ENCODE measurements around the gene STK39. TPM values are rescaled to one million over a fixed set of nuclear protein-coding genes. Genes with fewer than 3 reads are reported as not detected.
"Not testable (repeated sequence)": the region's sequence is repeated elsewhere in the genome, so short reads cannot be mapped to it uniquely, and the experiment has no call there.

The STK39 gene
- total and polyA plus RNA-seq, 2 experiments from 2014 or later: 3.2 to 14.6 TPM

DNA sequence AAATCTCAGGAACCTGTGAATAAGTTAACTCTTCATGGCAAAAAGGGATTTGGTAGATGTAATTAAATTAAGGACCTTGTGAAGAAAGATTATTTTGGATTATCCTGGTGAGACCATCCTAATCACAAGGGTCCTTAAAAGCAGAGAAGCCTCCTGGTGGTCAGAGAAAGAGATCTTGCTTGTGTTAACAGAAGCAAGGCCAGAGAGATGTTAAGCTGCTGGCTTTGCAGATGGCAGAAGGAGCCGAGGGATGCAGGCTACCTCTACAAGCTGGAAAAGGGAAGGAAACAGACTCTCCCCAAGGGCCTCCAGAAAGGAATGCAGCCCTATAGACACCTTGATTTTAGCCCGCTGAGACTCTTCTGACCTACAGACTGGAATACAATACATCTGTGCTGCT is 197.0 kb downstream of the STK39 start:
- Histone ChIP-seq H3K4me3 (no peak overlapping the region), H3K4me2 (ENCODE audit: unreplicated experiment) (no peak overlapping the region), H2AFZ (no peak overlapping the region), H3K9me3 (ENCODE audit: low read depth) (no peaks in the 10 kb centered on the region), H3F3A (ENCODE audit: insufficient read depth) (no peaks in the 10 kb centered on the region), H3K36me3 (ENCODE audit: low read depth) (0 out of 2 replicates have a peak, but pooled peaks cover 3% of the 10 kb centered on the region), H3K9me2 (ENCODE audit: insufficient read depth) (no peaks in the 10 kb centered on the region), H3K4me1 (ENCODE audit: insufficient read depth) (no peaks in the 10 kb centered on the region), H4K20me1 (ENCODE audit: insufficient read depth) (no peaks in the 10 kb centered on the region), H3K27me3 (replicated peaks; ENCODE audit: insufficient read depth) (no peaks in the 10 kb centered on the region), H3K79me2 (ENCODE audit: insufficient read depth) (no peaks in the 10 kb centered on the region), H3K27ac (no peak overlapping the region), H3K9ac (no peak overlapping the region)
- in situ Hi-C loops (cut with MboI): no loop called here
- 98 to 100% methylated on average over 2 of the region's 2 CpGs for WGBS, 2 experiments (ENCODE audit: low coverage in 1 of 2, low lambda C conversion rate in 2 of 2, missing lambda C conversion rate in 2 of 2)
- TF ChIP-seq EZH2phosphoT487 (IDR thresholded peaks at IDR 0.05; ENCODE audit: insufficient read depth, low read depth) (no peak), EZH2 (IDR thresholded peaks at IDR 0.05; ENCODE audit: insufficient read depth, poor library complexity, severe bottlenecking) (no peak)
- no peak for DNase-seq

DNA sequence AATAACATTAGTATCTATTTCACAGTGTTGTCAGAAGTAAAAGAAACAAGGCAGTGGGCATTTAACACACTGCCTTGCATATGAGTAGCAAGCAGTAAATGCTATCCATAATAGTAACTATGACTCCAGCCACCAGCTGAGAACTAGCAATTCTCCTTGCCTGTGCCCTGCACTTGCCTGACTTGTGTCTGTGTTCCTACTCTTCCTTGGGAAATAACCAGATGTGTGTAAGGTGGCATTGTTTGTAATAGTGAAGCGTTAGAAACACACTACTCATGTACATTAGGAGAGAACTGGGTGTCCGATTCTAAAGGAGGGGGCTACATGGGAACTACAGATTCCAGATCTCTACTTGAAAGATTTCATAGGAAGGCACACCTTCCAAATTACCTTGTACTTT is 197.8 kb downstream of the STK39 start:
- no peaks in the 10 kb centered on the region for H4K20me1 ChIP-seq (ENCODE audit: insufficient read depth)
- H3K4me3 ChIP-seq: no peak overlapping the region
- no peak overlapping the region for H2AFZ ChIP-seq
- no peaks in the 10 kb centered on the region for H3K27me3 ChIP-seq (replicated peaks; ENCODE audit: insufficient read depth)
- H3K9me3 ChIP-seq (ENCODE audit: low read depth): no peaks in the 10 kb centered on the region
- no peak overlapping the region for H3K4me2 ChIP-seq (ENCODE audit: unreplicated experiment)
- H3K36me3 ChIP-seq (ENCODE audit: low read depth): 0 out of 2 replicates have a peak, but pooled peaks cover 3% of the 10 kb centered on the region
- DNase-seq: no peak
- H3K79me2 ChIP-seq (ENCODE audit: insufficient read depth): no peaks in the 10 kb centered on the region
- no peaks in the 10 kb centered on the region for H3K9me2 ChIP-seq (ENCODE audit: insufficient read depth)
- TF ChIP-seq EZH2 (IDR thresholded peaks at IDR 0.05; ENCODE audit: insufficient read depth, poor library complexity, severe bottlenecking) (no peak), EZH2phosphoT487 (IDR thresholded peaks at IDR 0.05; ENCODE audit: insufficient read depth, low read depth) (no peak)
- H3F3A ChIP-seq (ENCODE audit: insufficient read depth): no peaks in the 10 kb centered on the region
- H3K9ac ChIP-seq: no peak overlapping the region
- 95 to 96% methylated on average over 2 of the region's 2 CpGs for WGBS, 2 experiments (ENCODE audit: low coverage in 1 of 2, low lambda C conversion rate in 2 of 2, missing lambda C conversion rate in 2 of 2)
- H3K4me1 ChIP-seq (ENCODE audit: insufficient read depth): no peaks in the 10 kb centered on the region
- H3K27ac ChIP-seq: no peak overlapping the region
- in situ Hi-C loops (cut with MboI): no loop called here

GRCh38 chr2:168047091-168047690 is 200.2 kb downstream of the STK39 start:
- Histone ChIP-seq H4K20me1 (ENCODE audit: insufficient read depth) (no peaks in the 10 kb centered on the region), H3K79me2 (ENCODE audit: insufficient read depth) (no peaks in the 10 kb centered on the region), H3K27ac (no peak overlapping the region), H3F3A (ENCODE audit: insufficient read depth) (no peaks in the 10 kb centered on the region), H3K4me1 (ENCODE audit: insufficient read depth) (no peaks in the 10 kb centered on the region), H3K4me3 (no peak overlapping the region), H3K27me3 (replicated peaks; ENCODE audit: insufficient read depth) (no peaks in the 10 kb centered on the region), H3K36me3 (ENCODE audit: low read depth) (0 out of 2 replicates have a peak, but pooled peaks cover 3% of the 10 kb centered on the region), H2AFZ (no peak overlapping the region), H3K9ac (no peak overlapping the region), H3K9me2 (ENCODE audit: insufficient read depth) (no peaks in the 10 kb centered on the region), H3K4me2 (ENCODE audit: unreplicated experiment) (no peak overlapping the region), H3K9me3 (ENCODE audit: low read depth) (no peaks in the 10 kb centered on the region)
- TF ChIP-seq EZH2phosphoT487 (IDR thresholded peaks at IDR 0.05; ENCODE audit: insufficient read depth, low read depth): no peak
- WGBS, 2 experiments (ENCODE audit: low coverage in 1 of 2, low lambda C conversion rate in 2 of 2, missing lambda C conversion rate in 2 of 2): 91 to 96% methylated on average over 3 of the region's 3 CpGs
- no peak for DNase-seq
- in situ Hi-C loops (cut with MboI): no loop called here

DNA sequence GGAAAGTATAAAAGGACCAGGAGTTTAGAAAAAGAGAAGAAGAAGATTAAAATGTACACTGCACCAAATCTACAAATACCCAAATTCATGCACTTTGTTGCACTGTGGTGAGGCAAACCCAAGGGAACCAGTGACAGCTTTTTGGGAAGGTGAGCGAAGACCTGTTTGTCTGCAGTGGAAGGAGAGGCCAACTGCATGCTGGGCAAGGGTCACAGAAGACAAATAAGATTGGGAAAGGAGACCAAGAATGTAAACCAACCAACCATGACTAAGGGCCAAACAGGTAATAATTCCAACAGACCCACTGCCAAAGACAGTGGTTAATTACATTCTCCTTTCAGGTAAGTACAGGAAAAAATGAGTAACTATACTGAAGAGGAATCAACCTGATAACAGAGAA is 202.8 kb downstream of the STK39 start:
- DNase-seq: no peak
- H2AFZ ChIP-seq: no peak overlapping the region
- no peak overlapping the region for H3K9ac ChIP-seq
- no peak overlapping the region for H3K4me2 ChIP-seq (ENCODE audit: unreplicated experiment)
- H3F3A ChIP-seq (ENCODE audit: insufficient read depth): no peaks in the 10 kb centered on the region
- WGBS, 2 experiments (ENCODE audit: low coverage in 1 of 2, low lambda C conversion rate in 2 of 2, missing lambda C conversion rate in 2 of 2): 95 to 100% methylated on average over 1 of the region's 1 CpG
- H3K4me1 ChIP-seq (ENCODE audit: insufficient read depth): no peaks in the 10 kb centered on the region
- H3K79me2 ChIP-seq (ENCODE audit: insufficient read depth): no peaks in the 10 kb centered on the region
- no peaks in the 10 kb centered on the region for H4K20me1 ChIP-seq (ENCODE audit: insufficient read depth)
- TF ChIP-seq EZH2 (IDR thresholded peaks at IDR 0.05; ENCODE audit: insufficient read depth, poor library complexity, severe bottlenecking) (no peak), EZH2phosphoT487 (IDR thresholded peaks at IDR 0.05; ENCODE audit: insufficient read depth, low read depth) (no peak)
- H3K27ac ChIP-seq: no peak overlapping the region
- H3K36me3 ChIP-seq (ENCODE audit: low read depth): no peaks in the 10 kb centered on the region
- no peak overlapping the region for H3K4me3 ChIP-seq
- in situ Hi-C loops (cut with MboI): no loop called here
- no peaks in the 10 kb centered on the region for H3K9me2 ChIP-seq (ENCODE audit: insufficient read depth)
- H3K9me3 ChIP-seq (ENCODE audit: low read depth): no peaks in the 10 kb centered on the region
- H3K27me3 ChIP-seq (replicated peaks; ENCODE audit: insufficient read depth): no peaks in the 10 kb centered on the region

- H3K36me3 ChIP-seq (ENCODE audit: low read depth): no peaks in the 10 kb centered on the region
- no peak for TF ChIP-seq EZH2phosphoT487 (IDR thresholded peaks at IDR 0.05; ENCODE audit: insufficient read depth, low read depth)
- no peak for TF ChIP-seq EZH2 (IDR thresholded peaks at IDR 0.05; ENCODE audit: insufficient read depth, poor library complexity, severe bottlenecking)
- no peak for DNase-seq
- H3K9me3 ChIP-seq (ENCODE audit: low read depth): no peaks in the 10 kb centered on the region
- H3F3A ChIP-seq (ENCODE audit: insufficient read depth): no peaks in the 10 kb centered on the region
- H3K4me1 ChIP-seq (ENCODE audit: insufficient read depth): no peaks in the 10 kb centered on the region
- H3K9me2 ChIP-seq (ENCODE audit: insufficient read depth): no peaks in the 10 kb centered on the region
- H3K4me2 ChIP-seq (ENCODE audit: unreplicated experiment): no peak overlapping the region
- H3K4me3 ChIP-seq: no peak overlapping the region
- H2AFZ ChIP-seq: no peak overlapping the region
- no peaks in the 10 kb centered on the region for H4K20me1 ChIP-seq (ENCODE audit: insufficient read depth)
- in situ Hi-C loops (cut with MboI): no loop called here
- WGBS, 2 experiments (ENCODE audit: low coverage in 1 of 2, low lambda C conversion rate in 2 of 2, missing lambda C conversion rate in 2 of 2): 93 to 100% methylated on average over 2 of the region's 2 CpGs
- no peak overlapping the region for H3K27ac ChIP-seq
- H3K9ac ChIP-seq: no peak overlapping the region
- H3K27me3 ChIP-seq (replicated peaks; ENCODE audit: insufficient read depth): no peaks in the 10 kb centered on the region
- no peaks in the 10 kb centered on the region for H3K79me2 ChIP-seq (ENCODE audit: insufficient read depth)
Observed at GRCh38 chr2:168044176-168044575, 203.2 kb downstream of the STK39 start.

- H3K4me1 ChIP-seq (ENCODE audit: insufficient read depth); H3K4me2 ChIP-seq (ENCODE audit: unreplicated experiment); H3K27me3 ChIP-seq (replicated peaks; ENCODE audit: insufficient read depth); H3K79me2 ChIP-seq (ENCODE audit: insufficient read depth); H3K36me3 ChIP-seq (ENCODE audit: low read depth); H3F3A ChIP-seq (ENCODE audit: insufficient read depth); in situ Hi-C loops (cut with MboI); H3K9me2 ChIP-seq (ENCODE audit: insufficient read depth); H2AFZ ChIP-seq; H3K27ac ChIP-seq; H4K20me1 ChIP-seq (ENCODE audit: insufficient read depth); DNase-seq; H3K9ac ChIP-seq; H3K9me3 ChIP-seq (ENCODE audit: low read depth); H3K4me3 ChIP-seq: not testable (repeated sequence)
- 94 to 97% methylated on average over 5 of the region's 5 CpGs for WGBS, 2 experiments (ENCODE audit: low coverage in 1 of 2, low lambda C conversion rate in 2 of 2, missing lambda C conversion rate in 2 of 2)
Observed at GRCh38 chr2:168042127-168042824, 205.1 kb downstream of the STK39 start.

Data from GM23248 (cell line).